Activated CD4-positive, alpha-beta T cell treated with anti-CD3 and anti-CD28 coated beads, Interleukin-2, amount 50 U/mL, for 48 hours (primary cell): Measurements from ENCODE around the gene RPL37.
"Not testable (repeated sequence)": the region's sequence is repeated elsewhere in the genome, so short reads cannot be mapped to it uniquely, and the experiment has no call there.

Experiments
- DNase-seq, 2 experiments: peaks; one replicate each; pipeline ENCODE4 v3.0.0-alpha.2; 2020

Gene RPL37

GRCh38 chr5:40834849-40835787, at the start of gene RPL37:
Gene RPL37 (minus strand): TSS chr5:40835222. CDS start chr5:40835185, 37 bp downstream.
- DNase-seq = peak; percentile 90 to 94

GRCh38 chr5:40883051-40883450, 48.0 kb upstream of the RPL37 start:
- DNase-seq = not testable (repeated sequence)

DNA sequence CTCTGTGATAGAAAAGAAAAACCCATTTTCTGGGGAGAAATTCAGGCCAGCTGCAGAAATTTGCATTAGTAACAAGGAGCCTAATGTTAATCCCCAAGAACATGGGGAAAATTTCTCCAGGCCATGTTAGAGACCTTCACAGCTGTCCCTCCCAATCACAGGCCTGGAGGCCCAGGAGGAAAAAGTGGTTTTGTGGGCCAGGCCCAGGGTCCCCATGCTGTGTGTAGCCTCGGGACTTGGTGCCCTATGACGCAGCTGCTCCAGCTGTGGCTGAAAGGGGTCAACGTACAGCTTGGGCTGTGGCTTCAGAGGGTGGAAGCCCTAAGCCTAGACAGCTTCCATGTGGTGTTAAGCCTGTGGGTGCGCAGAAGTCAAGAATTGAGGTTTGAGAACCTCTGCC, 47.3 kb upstream of the RPL37 start:
- DNase-seq = no peak

DNA sequence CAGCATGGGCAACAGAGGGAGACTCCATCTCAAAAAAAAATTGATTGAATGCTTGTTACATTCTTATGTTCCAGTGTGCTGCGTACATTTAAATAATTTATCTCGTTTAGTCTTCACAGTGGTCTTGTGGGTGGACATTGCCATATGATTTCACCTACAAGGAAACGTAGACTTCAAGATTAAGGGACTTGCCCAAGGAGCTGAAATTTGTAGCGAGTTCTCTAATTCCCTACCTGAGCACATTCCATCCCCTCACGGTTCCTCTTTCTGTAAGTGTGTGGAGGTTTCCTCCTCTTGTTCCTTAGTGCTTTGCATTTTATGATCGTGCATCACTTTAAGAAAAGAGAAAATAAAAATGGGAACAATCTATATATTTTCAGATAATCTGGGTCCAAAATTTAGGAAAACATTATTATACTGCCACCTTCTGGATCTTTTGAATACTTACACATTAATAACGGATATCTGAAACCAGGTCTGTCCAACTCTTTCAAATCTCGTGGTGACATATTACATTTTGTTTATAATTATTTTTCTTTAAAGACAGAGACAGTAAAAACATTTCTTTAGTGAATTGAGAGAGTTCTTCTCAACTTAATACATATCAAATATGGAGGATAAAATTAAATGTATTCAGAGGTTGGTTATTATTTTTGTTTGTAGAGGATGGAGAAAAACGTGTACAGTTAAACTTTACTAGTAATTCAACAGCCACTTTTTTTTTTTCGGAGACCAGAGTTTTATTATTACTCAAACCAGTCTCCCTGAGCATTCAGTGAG, 44.3 kb upstream of the RPL37 start:
- DNase-seq = no peak

GRCh38 chr5:40877371-40877988, 42.5 kb upstream of the RPL37 start:
- peak; percentile 7 to 22 for DNase-seq

- no peak for DNase-seq
Measured at GRCh38 chr5:40875958-40876357, 40.9 kb upstream of the RPL37 start.

DNA sequence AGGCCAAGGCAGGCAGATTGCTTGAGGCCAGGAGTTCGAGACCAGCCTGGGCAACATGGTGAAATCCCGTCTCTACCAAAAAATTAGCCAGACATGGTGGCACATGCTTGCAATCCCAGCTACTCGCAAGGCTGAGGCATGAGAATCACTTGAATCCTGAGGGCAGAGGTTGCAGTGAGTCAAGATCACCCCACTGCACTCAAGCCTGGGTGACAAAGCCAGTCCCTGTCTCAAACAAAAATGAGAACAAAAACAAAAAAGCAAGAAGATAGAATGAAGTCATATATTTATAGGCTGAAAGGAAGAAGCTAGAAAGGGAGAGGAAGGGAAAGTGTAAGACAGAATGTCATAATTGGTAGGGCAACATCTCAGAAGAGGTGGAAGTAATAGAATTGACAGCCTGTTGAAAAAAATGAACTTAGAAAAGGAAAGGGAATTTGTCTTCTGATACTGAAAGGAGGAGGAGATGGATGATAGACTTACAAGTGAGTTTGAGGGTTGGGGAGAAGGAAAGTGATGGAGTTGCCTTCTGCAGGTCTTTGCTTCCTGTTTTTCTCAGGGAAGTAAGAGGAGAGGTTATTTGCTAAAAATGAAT, 38.4 kb upstream of the RPL37 start:
- DNase-seq = no peak

DNA sequence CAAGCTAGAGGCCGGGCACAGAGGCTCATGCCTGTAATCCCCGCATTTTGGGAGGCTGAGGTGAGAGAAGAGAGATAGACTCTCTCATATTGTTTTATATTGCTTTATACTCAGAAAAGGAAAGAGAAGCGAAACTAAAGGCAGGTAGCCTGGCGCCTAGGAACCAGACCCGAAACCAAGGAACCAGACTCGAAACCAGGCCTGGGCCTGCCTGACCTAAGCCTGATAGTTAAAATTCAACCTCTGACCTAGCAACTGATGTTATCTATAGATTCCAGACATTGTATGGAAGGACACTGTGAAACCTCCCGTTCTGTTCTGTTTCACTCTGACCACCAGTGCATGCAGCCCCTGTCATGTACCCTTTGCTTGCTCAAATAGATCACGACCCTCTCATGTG, 37.2 kb upstream of the RPL37 start:
- DNase-seq = not testable (repeated sequence)

DNA sequence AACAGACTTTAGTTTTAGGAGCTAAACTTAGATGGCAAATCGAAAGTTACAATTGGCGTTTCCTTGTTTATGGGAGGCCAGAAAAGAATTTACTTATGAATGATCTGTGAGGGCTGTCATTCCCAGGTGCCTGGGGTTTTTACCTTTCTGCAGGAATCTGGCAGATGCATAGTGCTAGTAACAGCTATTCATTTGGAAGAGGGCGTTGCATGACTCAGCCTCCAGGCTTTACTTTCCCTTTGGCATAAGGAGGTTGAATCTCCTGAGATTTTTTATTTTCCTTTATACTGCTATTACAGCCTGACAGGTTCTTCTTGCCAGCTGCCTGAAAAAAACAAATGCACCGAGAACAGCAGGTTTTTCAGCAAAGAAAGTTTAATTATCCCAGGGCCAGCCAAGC, 36.2 kb upstream of the RPL37 start:
- no peak for DNase-seq

DNA sequence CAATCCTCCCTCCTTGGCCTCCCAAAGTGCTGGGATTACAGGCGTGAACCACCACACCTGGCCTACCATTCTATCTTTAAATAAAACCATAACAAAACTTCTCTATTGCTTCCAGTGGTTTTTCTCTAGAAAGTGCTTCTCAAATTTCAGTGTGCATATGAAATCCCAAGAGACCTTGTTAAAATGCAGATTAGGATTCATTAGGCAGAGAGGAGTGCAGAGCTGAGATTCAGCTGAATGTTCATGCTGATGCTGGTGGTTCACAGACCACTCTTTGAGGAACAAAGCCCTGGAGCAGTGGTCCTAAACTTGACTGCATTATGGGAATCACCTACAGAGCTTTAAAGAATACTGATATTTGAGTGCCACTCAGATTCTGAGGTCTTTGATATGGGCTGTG, 34.4 kb upstream of the RPL37 start:
- no peak for DNase-seq

GRCh38 chr5:40866844-40867243, 31.8 kb upstream of the RPL37 start:
- DNase-seq = no peak

DNA sequence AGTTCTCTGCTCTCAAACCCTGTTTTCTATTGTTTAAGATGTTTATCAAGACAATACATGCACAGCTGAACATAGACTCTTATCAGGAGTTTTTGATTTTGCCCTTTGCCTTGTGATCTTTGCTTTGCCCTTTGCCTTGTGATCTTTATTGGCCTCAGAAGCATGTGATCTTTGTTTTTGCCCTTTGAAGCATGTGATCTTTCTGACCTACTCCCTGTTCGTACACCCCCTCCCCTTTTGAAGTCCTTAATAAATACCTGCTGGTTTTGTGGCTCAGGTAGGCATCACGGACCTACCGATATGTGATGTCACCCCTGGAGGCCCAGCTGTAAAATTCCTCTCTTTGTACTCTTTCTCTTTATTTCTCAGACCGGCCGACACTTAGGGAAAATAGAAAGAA, 30.0 kb upstream of the RPL37 start:
- not testable (repeated sequence) for DNase-seq

- no peak for DNase-seq
Measured at GRCh38 chr5:40860711-40861110, 25.7 kb upstream of the RPL37 start.

DNA sequence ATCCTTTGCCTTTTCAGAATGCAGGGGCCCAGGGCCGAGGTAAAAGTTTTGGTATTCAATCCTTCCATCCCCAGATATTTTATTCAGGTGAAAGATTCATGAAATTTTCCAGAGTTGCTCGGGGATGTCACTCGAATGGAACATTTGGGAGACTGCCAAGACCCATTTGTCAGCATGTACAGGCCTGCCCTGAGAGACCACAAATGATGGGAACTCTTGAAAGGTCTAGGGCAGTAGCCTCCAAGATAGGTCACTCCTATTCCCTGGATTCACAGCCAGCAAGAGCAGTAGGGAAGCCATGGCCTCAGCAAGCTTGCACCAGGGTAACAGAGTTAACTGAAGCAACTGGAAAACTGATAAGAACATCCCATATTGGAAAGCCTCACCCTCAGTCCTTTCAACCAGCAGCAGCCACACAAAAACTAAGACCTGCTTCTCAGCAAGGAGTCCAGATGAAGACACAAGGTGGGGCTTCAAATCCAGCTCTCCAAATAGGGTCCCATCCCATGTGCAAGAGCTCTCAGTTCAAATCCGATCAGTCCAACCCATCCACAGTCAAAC, 18.7 kb upstream of the RPL37 start:
- DNase-seq = no peak

- no peak for DNase-seq
Measured at GRCh38 chr5:40847525-40847924, 12.5 kb upstream of the RPL37 start.

DNA sequence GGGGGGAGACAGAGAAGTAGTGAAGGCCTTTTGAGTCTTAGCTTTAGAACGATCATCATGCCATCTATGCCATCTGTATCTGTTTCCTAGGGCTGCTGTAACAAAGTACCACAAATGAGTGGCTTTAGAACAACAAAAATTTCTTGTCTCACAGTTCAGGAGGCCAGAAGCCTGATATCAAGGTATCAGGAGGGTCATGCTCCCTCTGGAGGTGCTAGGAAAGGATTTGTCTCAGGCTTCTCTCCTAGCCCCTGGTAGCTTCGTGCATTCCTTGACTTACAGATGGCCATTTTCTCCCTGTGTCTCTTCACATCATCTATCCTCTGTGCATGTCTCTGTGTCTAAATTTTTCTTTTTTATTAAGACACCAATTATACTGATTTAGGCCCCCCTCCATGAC, 11.3 kb upstream of the RPL37 start:
- DNase-seq = no peak

DNA sequence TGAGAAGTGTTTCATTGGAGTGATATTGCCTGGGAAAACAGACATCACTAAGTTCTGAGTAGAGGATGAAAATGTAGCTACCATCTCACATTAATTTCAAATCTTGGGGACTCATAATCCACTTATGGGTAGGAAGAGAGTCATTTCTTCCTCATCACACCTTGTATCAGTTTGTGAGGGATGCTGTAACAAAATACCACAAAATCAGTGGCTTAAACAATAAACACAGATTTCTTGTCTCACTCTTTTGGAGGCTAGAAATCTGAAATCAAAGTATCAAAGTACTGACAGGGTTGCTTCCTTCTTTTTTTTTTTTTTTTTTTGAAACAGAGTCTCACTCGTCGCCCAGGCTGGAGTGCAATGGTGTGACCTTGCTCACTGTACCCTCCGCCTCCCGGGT, 9.5 kb upstream of the RPL37 start:
- DNase-seq = no peak

- DNase-seq = no peak
Measured at GRCh38 chr5:40842351-40842750, 7.3 kb upstream of the RPL37 start.

DNA sequence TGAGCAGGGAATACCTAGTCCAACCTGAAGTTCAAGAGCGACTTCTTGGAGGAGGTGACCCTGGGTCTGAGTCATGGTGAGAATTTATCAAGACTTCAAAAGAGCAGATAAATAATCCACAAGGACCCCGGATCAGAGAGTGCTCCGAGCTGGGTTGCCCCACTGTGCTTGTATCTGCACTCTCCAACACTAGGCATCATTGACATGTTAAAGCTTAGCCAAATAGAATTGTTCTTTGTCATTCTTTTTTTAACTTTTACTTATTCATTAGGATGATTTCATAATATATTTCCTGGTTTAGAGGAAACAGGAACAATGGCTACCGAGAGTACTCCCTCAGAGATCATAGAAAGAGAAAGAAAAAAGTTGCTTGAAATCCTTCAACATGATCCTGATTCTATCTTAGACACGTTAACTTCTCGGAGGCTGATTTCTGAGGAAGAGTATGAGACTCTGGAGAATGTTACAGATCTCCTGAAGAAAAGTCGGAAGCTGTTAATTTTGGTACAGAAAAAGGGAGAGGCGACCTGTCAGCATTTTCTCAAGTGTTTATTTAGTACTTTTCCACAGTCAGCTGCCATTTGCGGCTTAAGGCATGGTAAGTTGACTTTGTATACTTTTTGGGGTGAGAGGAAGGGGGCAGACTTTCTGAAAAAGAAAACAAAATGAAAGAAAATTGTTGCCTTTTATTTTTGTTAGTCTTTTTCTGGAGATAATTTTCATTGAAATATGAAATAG, 6.2 kb upstream of the RPL37 start, which contains the start of gene CARD6:
CARD6 (plus strand) TSS at position 300 of the 738 bp plus-strand sequence; CDS start at position 316, 16 bp downstream.
- DNase-seq = no peak

- DNase-seq = no peak
Measured at GRCh38 chr5:40838086-40838485, 3.1 kb upstream of the RPL37 start.

- peak in 1 of 2 experiments; percentile 36 for DNase-seq
Measured at GRCh38 chr5:40834391-40834848, 602 bp downstream of the RPL37 start.
